ENCODE data around the gene SEMA5A.

The SEMA5A gene

DNA sequence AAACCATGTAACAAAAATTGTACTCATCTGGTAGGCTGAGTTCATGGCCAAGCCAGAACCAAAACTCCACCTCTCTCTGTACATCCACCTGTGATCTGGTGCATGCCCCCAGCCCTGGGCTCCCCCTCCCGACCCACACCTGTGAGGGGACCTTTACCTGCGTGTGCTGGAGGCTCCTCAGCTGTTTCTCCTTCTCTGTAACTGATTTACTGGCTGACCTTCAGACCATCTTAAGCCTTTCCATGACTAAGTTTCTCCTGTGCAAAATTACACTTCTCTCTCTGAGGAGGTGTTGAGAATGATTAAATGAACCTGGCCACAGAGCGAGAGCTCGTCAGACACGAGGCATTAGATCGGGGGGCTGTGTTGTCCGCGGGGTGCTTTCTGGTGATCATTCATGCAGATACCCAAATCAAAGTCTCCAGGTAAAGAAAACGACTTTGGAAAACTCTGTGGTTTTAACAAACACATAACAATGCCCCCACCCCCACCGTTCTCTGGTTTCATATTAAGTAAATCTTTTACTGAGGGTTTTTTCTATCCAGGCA, 136.4 kb downstream of the SEMA5A start:
- Histone ChIP-seq H3K4me3 (ENCODE audit: low read length in 2 of 2) (no peak overlapping the region), H3K14ac (ENCODE audit: low read length) (no peak overlapping the region), H3K23ac (ENCODE audit: low read depth, low read length, poor library complexity) (no peak overlapping the region), H2AFZ (ENCODE audit: low read length) (no peak overlapping the region), H2BK5ac (ENCODE audit: low read length) (no peak overlapping the region), H3K18ac (ENCODE audit: low read length) (no peak overlapping the region), H3K79me1 (ENCODE audit: low read depth, low read length) (peaks cover 5% of the 10 kb centered on the region), H3K4me2 (ENCODE audit: insufficient read depth, low read length, poor library complexity, severe bottlenecking) (no peak overlapping the region), H3K9me3 (replicated peaks in 1 of 2; ENCODE audit: control insufficient read depth in 2 of 2, insufficient read depth in 1 of 2, low read depth in 1 of 2, low read length in 2 of 2) (no peaks in the 10 kb centered on the region), H3K9ac (ENCODE audit: low read depth, low read length, poor library complexity) (no peak overlapping the region), H3K4ac (ENCODE audit: low read length) (no peak overlapping the region), H3K36me3 (replicated peaks in 1 of 2; ENCODE audit: control insufficient read depth in 2 of 2, insufficient read depth in 2 of 2, low read length in 2 of 2) (peaks cover 0 to 1% of the 10 kb centered on the region in 2 donors), H2BK12ac (ENCODE audit: low read length) (no peak overlapping the region), H2BK120ac (ENCODE audit: low read depth, low read length) (no peak overlapping the region), H3K4me1 (ENCODE audit: control insufficient read depth in 2 of 2, insufficient read depth in 1 of 2, low read depth in 1 of 2, low read length in 2 of 2) (no peaks in the 10 kb centered on the region), H4K91ac (ENCODE audit: low read depth, low read length, poor library complexity) (no peak overlapping the region), H2BK15ac (ENCODE audit: low read length) (no peak overlapping the region), H3K27me3 (ENCODE audit: control insufficient read depth in 3 of 3, insufficient read depth in 3 of 3, low read depth in 1 of 3, low read length in 3 of 3) (no peaks in the 10 kb centered on the region), H2AK5ac (ENCODE audit: low read depth, low read length) (no peak overlapping the region), H4K8ac (ENCODE audit: low read depth, low read length) (no peak overlapping the region), H3K27ac (replicated peaks; ENCODE audit: low read length) (no peak overlapping the region)
- WGBS, 2 donors (ENCODE audit: extremely low coverage in 2 of 2, insufficient read length in 2 of 2, insufficient replicate concordance in 1 of 2): no CpG with 5 or more reads among the region's 10 CpGs
- no peak for DNase-seq (ENCODE audit: low spot score)

DNA sequence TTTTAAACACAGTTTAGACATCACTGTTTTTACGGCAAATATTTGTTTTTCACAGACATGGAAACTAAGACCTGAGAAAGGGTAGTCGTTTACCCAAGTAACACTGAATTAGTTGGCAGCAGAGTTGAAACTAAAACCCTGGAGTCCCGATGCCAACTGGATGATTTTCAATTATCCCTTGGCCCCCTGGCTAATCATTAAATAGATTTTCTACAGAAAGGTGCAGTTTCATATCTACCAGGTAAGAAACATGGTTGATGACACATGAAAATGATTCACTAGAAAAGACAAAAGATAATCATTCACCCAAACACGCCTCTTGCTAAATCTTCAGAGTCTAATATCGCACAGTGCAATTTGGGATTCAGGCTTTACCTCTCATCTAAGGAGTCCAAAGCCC, 136.9 kb downstream of the SEMA5A start:
- Histone ChIP-seq H2AFZ (ENCODE audit: low read length) (no peak overlapping the region), H3K9ac (ENCODE audit: low read depth, low read length, poor library complexity) (no peak overlapping the region), H4K91ac (ENCODE audit: low read depth, low read length, poor library complexity) (no peak overlapping the region), H3K4ac (ENCODE audit: low read length) (no peak overlapping the region), H3K4me1 (ENCODE audit: control insufficient read depth in 2 of 2, insufficient read depth in 1 of 2, low read depth in 1 of 2, low read length in 2 of 2) (no peaks in the 10 kb centered on the region), H4K8ac (ENCODE audit: low read depth, low read length) (no peak overlapping the region), H2BK12ac (ENCODE audit: low read length) (no peak overlapping the region), H2BK5ac (ENCODE audit: low read length) (no peak overlapping the region), H3K27me3 (ENCODE audit: control insufficient read depth in 3 of 3, insufficient read depth in 3 of 3, low read depth in 1 of 3, low read length in 3 of 3) (no peaks in the 10 kb centered on the region), H3K27ac (replicated peaks; ENCODE audit: low read length) (no peak overlapping the region), H3K14ac (ENCODE audit: low read length) (no peak overlapping the region), H3K18ac (ENCODE audit: low read length) (no peak overlapping the region), H3K4me2 (ENCODE audit: insufficient read depth, low read length, poor library complexity, severe bottlenecking) (no peak overlapping the region), H2AK5ac (ENCODE audit: low read depth, low read length) (no peak overlapping the region), H3K79me1 (ENCODE audit: low read depth, low read length) (peaks cover 5% of the 10 kb centered on the region), H3K23ac (ENCODE audit: low read depth, low read length, poor library complexity) (no peak overlapping the region), H3K36me3 (replicated peaks in 1 of 2; ENCODE audit: control insufficient read depth in 2 of 2, insufficient read depth in 2 of 2, low read length in 2 of 2) (peaks cover 0 to 1% of the 10 kb centered on the region in 2 donors), H3K4me3 (ENCODE audit: low read length in 2 of 2) (no peak overlapping the region), H2BK120ac (ENCODE audit: low read depth, low read length) (no peak overlapping the region), H2BK15ac (ENCODE audit: low read length) (no peak overlapping the region), H3K9me3 (replicated peaks in 1 of 2; ENCODE audit: control insufficient read depth in 2 of 2, insufficient read depth in 1 of 2, low read depth in 1 of 2, low read length in 2 of 2) (no peaks in the 10 kb centered on the region)
- WGBS, 2 donors (ENCODE audit: extremely low coverage in 2 of 2, insufficient read length in 2 of 2, insufficient replicate concordance in 1 of 2): no CpG with 5 or more reads among the region's 5 CpGs
- DNase-seq (ENCODE audit: low spot score): no peak

DNA sequence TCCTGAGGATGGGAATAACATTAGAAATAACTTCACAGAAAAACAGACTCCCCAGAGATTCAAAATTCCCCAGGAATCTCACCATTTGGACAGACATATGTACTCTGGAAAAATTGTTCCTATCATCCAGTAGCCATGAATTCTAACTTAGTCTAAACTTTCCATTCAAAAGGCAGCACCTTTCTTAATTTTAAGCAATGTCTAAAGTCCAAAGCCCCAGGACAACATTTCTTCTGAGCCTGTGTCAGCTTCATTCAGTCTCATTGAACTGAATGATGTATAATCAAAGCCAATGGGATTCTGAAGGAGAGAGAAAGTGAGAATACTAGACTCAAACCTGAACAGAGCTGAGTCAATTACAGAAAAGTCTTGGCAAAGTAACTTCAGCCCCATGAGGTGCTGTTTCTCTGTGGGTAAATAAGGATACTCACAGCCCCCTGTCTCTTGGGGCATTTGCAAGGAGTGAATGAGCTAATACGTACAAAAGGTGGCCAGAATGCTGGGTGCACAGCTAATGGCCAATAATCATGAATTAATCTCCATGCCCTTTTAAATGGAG, 140.6 kb downstream of the SEMA5A start:
- Histone ChIP-seq H3K23ac (ENCODE audit: low read depth, low read length, poor library complexity) (no peak overlapping the region), H3K4me1 (ENCODE audit: control insufficient read depth in 2 of 2, insufficient read depth in 1 of 2, low read depth in 1 of 2, low read length in 2 of 2) (no peaks in the 10 kb centered on the region), H3K79me1 (ENCODE audit: low read depth, low read length) (peaks cover 3% of the 10 kb centered on the region), H3K36me3 (replicated peaks in 1 of 2; ENCODE audit: control insufficient read depth in 2 of 2, insufficient read depth in 2 of 2, low read length in 2 of 2) (no peaks in the 10 kb centered on the region), H3K4me2 (ENCODE audit: insufficient read depth, low read length, poor library complexity, severe bottlenecking) (no peak overlapping the region), H4K91ac (ENCODE audit: low read depth, low read length, poor library complexity) (no peak overlapping the region), H2AFZ (ENCODE audit: low read length) (no peak overlapping the region), H2AK5ac (ENCODE audit: low read depth, low read length) (no peak overlapping the region), H3K9me3 (replicated peaks in 1 of 2; ENCODE audit: control insufficient read depth in 2 of 2, insufficient read depth in 1 of 2, low read depth in 1 of 2, low read length in 2 of 2) (no peaks in the 10 kb centered on the region), H2BK15ac (ENCODE audit: low read length) (no peak overlapping the region), H3K4ac (ENCODE audit: low read length) (no peak overlapping the region), H3K27ac (replicated peaks; ENCODE audit: low read length) (no peak overlapping the region), H2BK12ac (ENCODE audit: low read length) (no peak overlapping the region), H3K27me3 (ENCODE audit: control insufficient read depth in 3 of 3, insufficient read depth in 3 of 3, low read depth in 1 of 3, low read length in 3 of 3) (no peaks in the 10 kb centered on the region), H2BK5ac (ENCODE audit: low read length) (no peak overlapping the region), H2BK120ac (ENCODE audit: low read depth, low read length) (no peak overlapping the region), H3K14ac (ENCODE audit: low read length) (no peak overlapping the region), H3K9ac (ENCODE audit: low read depth, low read length, poor library complexity) (no peak overlapping the region), H3K18ac (ENCODE audit: low read length) (no peak overlapping the region), H4K8ac (ENCODE audit: low read depth, low read length) (no peak overlapping the region), H3K4me3 (ENCODE audit: low read length in 2 of 2) (no peak overlapping the region)
- DNase-seq (ENCODE audit: low spot score): no peak
- WGBS, 2 donors (ENCODE audit: extremely low coverage in 2 of 2, insufficient read length in 2 of 2, insufficient replicate concordance in 1 of 2): no CpG with 5 or more reads among the region's 1 CpG

DNA sequence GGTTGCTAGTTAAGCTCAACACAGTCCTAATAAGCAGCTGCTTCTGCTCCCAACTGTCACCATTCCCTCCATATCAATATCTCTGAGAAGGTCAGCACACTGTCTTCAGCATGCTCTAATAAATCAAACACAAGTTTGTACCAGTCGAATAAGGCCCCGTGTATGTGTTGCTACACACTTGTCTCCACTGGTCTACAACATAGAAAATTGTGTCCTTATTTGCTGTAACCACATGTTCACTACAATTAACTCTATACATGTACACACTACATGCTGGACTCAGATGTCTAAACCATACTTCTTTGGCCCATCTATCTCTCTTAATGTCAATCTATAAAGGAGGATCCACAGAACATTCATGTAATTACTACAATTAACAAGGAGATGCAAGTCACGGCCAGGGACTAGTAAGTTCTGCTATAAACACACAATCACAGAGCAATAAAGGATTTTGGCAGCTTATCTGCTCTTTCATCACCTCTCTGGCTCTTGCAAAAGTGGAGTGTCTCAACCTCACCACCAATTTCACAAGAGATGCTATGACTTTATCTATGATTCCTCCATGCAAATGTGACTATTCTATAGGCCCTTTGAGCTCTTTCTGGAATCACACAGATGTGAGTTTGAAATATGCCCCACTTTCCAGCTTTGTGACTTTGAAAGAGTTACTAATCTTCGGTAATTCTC, 143.9 kb downstream of the SEMA5A start:
- no peak overlapping the region for H3K9ac ChIP-seq (ENCODE audit: low read depth, low read length, poor library complexity)
- H2BK120ac ChIP-seq (ENCODE audit: low read depth, low read length): no peak overlapping the region
- H3K4me3 ChIP-seq (ENCODE audit: low read length in 2 of 2): no peak overlapping the region
- no peak overlapping the region for H3K4me2 ChIP-seq (ENCODE audit: insufficient read depth, low read length, poor library complexity, severe bottlenecking)
- no peaks in the 10 kb centered on the region for H3K36me3 ChIP-seq (replicated peaks in 1 of 2; ENCODE audit: control insufficient read depth in 2 of 2, insufficient read depth in 2 of 2, low read length in 2 of 2)
- H4K8ac ChIP-seq (ENCODE audit: low read depth, low read length): no peak overlapping the region
- H3K14ac ChIP-seq (ENCODE audit: low read length): no peak overlapping the region
- no peak overlapping the region for H4K91ac ChIP-seq (ENCODE audit: low read depth, low read length, poor library complexity)
- no peak overlapping the region for H2BK15ac ChIP-seq (ENCODE audit: low read length)
- no peaks in the 10 kb centered on the region for H3K4me1 ChIP-seq (ENCODE audit: control insufficient read depth in 2 of 2, insufficient read depth in 1 of 2, low read depth in 1 of 2, low read length in 2 of 2)
- no peak overlapping the region for H3K4ac ChIP-seq (ENCODE audit: low read length)
- DNase-seq (ENCODE audit: low spot score): no peak
- H3K23ac ChIP-seq (ENCODE audit: low read depth, low read length, poor library complexity): no peak overlapping the region
- H3K27ac ChIP-seq (replicated peaks; ENCODE audit: low read length): no peak overlapping the region
- no peak overlapping the region for H2BK5ac ChIP-seq (ENCODE audit: low read length)
- H2AK5ac ChIP-seq (ENCODE audit: low read depth, low read length): no peak overlapping the region
- no peaks in the 10 kb centered on the region for H3K79me1 ChIP-seq (ENCODE audit: low read depth, low read length)
- H3K18ac ChIP-seq (ENCODE audit: low read length): no peak overlapping the region
- H2AFZ ChIP-seq (ENCODE audit: low read length): no peak overlapping the region
- WGBS, 2 donors (ENCODE audit: extremely low coverage in 2 of 2, insufficient read length in 2 of 2, insufficient replicate concordance in 1 of 2): no CpG with 5 or more reads among the region's 4 CpGs
- H3K9me3 ChIP-seq (replicated peaks in 1 of 2; ENCODE audit: control insufficient read depth in 2 of 2, insufficient read depth in 1 of 2, low read depth in 1 of 2, low read length in 2 of 2): no peaks in the 10 kb centered on the region
- no peak overlapping the region for H2BK12ac ChIP-seq (ENCODE audit: low read length)
- H3K27me3 ChIP-seq (ENCODE audit: control insufficient read depth in 3 of 3, insufficient read depth in 3 of 3, low read depth in 1 of 3, low read length in 3 of 3): no peaks in the 10 kb centered on the region
